ENCODE results near the gene UNC45A. TPM values are rescaled to one million over a fixed set of nuclear protein-coding genes. Genes with fewer than 3 reads are reported as not detected.

The UNC45A gene
- total RNA-seq, 1 experiment from 2014 or later: 63.1 TPM

GRCh38 chr15:90942354-90943120, 7.5 kb downstream of the UNC45A start:
- H3K36me3 Mint-ChIP-seq (ENCODE audit: insufficient read depth, unreplicated experiment): peaks cover 82% of the 10 kb centered on the region
- no peak overlapping the region for H3K4me3 Mint-ChIP-seq (ENCODE audit: unreplicated experiment)
- TF ChIP-seq CTCF (IDR thresholded peaks at IDR 0.05; ENCODE audit: unreplicated experiment): no peak
- no peaks in the 10 kb centered on the region for H3K27me3 Mint-ChIP-seq (ENCODE audit: insufficient read depth, unreplicated experiment)
- CTCF ChIA-PET: interaction anchor here (0.6 to 11.8 kb wide), 6 partner anchors 10 to 948 kb away, joined by 3 to 108 read pairs (median 4); partner anchors contain the start of genes HDDC3, RCCD1 and UNC45A
- no peaks in the 10 kb centered on the region for H3K9me3 Mint-ChIP-seq (ENCODE audit: unreplicated experiment)
- H3K4me1 Mint-ChIP-seq (ENCODE audit: insufficient read depth, unreplicated experiment): no peaks in the 10 kb centered on the region
- BruUV-seq (replicated peaks): no TSS peak
- DNase-seq (ENCODE audit: unreplicated experiment): no peak
- H3K27ac Mint-ChIP-seq (ENCODE audit: low read depth, unreplicated experiment): no peak overlapping the region
- POLR2A ChIA-PET: interaction anchor here (0.8 to 1.7 kb wide), 3 partner anchors 12 to 14 kb away, joined by 4 to 6 read pairs (median 4); partner anchors contain the start of gene RCCD1
- intact Hi-C loops (cut with micrococcal nuclease): no loop called here

- H3K27me3 Mint-ChIP-seq (ENCODE audit: insufficient read depth, unreplicated experiment): no peaks in the 10 kb centered on the region
- no TSS peak for BruUV-seq (replicated peaks)
- H3K4me1 Mint-ChIP-seq (ENCODE audit: insufficient read depth, unreplicated experiment): no peaks in the 10 kb centered on the region
- CTCF ChIA-PET: interaction anchor here (0.8 to 11.8 kb wide), 3 partner anchors 11 to 303 kb away, joined by 3 to 108 read pairs (median 23); partner anchors contain the start of genes HDDC3 and UNC45A
- peaks cover 89% of the 10 kb centered on the region for H3K36me3 Mint-ChIP-seq (ENCODE audit: insufficient read depth, unreplicated experiment)
- no peaks in the 10 kb centered on the region for H3K9me3 Mint-ChIP-seq (ENCODE audit: unreplicated experiment)
- POLR2A ChIA-PET: interaction anchor here (1.2 to 2.0 kb wide), 2 partner anchors 10 to 13 kb away, joined by 4 to 9 read pairs; partner anchors contain the start of genes HDDC3 and UNC45A
- H3K27ac Mint-ChIP-seq (ENCODE audit: low read depth, unreplicated experiment): no peak overlapping the region
- H3K4me3 Mint-ChIP-seq (ENCODE audit: unreplicated experiment): no peak overlapping the region
- DNase-seq (ENCODE audit: unreplicated experiment): no peak
- TF ChIP-seq CTCF (IDR thresholded peaks at IDR 0.05; ENCODE audit: unreplicated experiment): no peak
- intact Hi-C loops (cut with micrococcal nuclease): no loop called here
These were observed 10.0 kb downstream of the UNC45A start for GRCh38 chr15:90945091-90945490.

- Mint-ChIP-seq H3K9me3 (ENCODE audit: unreplicated experiment) (no peaks in the 10 kb centered on the region), H3K27me3 (ENCODE audit: insufficient read depth, unreplicated experiment) (no peaks in the 10 kb centered on the region), H3K4me3 (ENCODE audit: unreplicated experiment) (no peak overlapping the region), H3K4me1 (ENCODE audit: insufficient read depth, unreplicated experiment) (no peaks in the 10 kb centered on the region), H3K36me3 (ENCODE audit: insufficient read depth, unreplicated experiment) (peaks cover 90% of the 10 kb centered on the region), H3K27ac (ENCODE audit: low read depth, unreplicated experiment) (no peak overlapping the region)
- no peak for DNase-seq (ENCODE audit: unreplicated experiment)
- ChIA-PET CTCF (interaction anchor here (0.5 to 11.8 kb wide), 5 partner anchors 10 to 1828 kb away, joined by 3 to 108 read pairs (median 10); partner anchors contain the start of genes HDDC3 and UNC45A), POLR2A (interaction anchor here (0.6 to 1.6 kb wide), 4 partner anchors 11 to 39 kb away, joined by 3 to 5 read pairs (median 4); partner anchors contain the start of gene UNC45A)
- TF ChIP-seq CTCF (IDR thresholded peaks at IDR 0.05; ENCODE audit: unreplicated experiment): no peak
- no TSS peak for BruUV-seq (replicated peaks)
- intact Hi-C loops (cut with micrococcal nuclease): no loop called here
These were observed 11.5 kb downstream of the UNC45A start for GRCh38 chr15:90946538-90946937.

GRCh38 chr15:90946941-90947576, 12.0 kb downstream of the UNC45A start:
- ChIA-PET POLR2A (interaction anchor here (0.6 to 1.6 kb wide), 4 partner anchors 11 to 39 kb away, joined by 3 to 5 read pairs (median 4); partner anchors contain the start of gene UNC45A), CTCF (interaction anchor here (0.5 to 11.8 kb wide), 7 partner anchors 10 to 1828 kb away, joined by 3 to 108 read pairs (median 5); partner anchors contain the start of genes HDDC3, UNC45A and VPS33B)
- TF ChIP-seq CTCF (IDR thresholded peaks at IDR 0.05; ENCODE audit: unreplicated experiment): no peak
- H3K4me1 Mint-ChIP-seq (ENCODE audit: insufficient read depth, unreplicated experiment): no peaks in the 10 kb centered on the region
- no TSS peak for BruUV-seq (replicated peaks)
- no peak overlapping the region for H3K4me3 Mint-ChIP-seq (ENCODE audit: unreplicated experiment)
- DNase-seq (ENCODE audit: unreplicated experiment): no peak
- peaks cover 93% of the 10 kb centered on the region for H3K36me3 Mint-ChIP-seq (ENCODE audit: insufficient read depth, unreplicated experiment)
- no peak overlapping the region for H3K27ac Mint-ChIP-seq (ENCODE audit: low read depth, unreplicated experiment)
- no peaks in the 10 kb centered on the region for H3K27me3 Mint-ChIP-seq (ENCODE audit: insufficient read depth, unreplicated experiment)
- no peaks in the 10 kb centered on the region for H3K9me3 Mint-ChIP-seq (ENCODE audit: unreplicated experiment)
- intact Hi-C loops (cut with micrococcal nuclease): no loop called here
